NCI-H524 (cell line): Measurements from ENCODE around the gene TCP11X1.
"Not testable (repeated sequence)": the region's sequence is repeated elsewhere in the genome, so short reads cannot be mapped to it uniquely, and the experiment has no call there.

Experiments
- DNase-seq, 2 experiments: peaks; one replicate each; lab custom pipeline; 2025; lab: John Stamatoyannopoulos, UW

TCP11X1 gene

DNA sequence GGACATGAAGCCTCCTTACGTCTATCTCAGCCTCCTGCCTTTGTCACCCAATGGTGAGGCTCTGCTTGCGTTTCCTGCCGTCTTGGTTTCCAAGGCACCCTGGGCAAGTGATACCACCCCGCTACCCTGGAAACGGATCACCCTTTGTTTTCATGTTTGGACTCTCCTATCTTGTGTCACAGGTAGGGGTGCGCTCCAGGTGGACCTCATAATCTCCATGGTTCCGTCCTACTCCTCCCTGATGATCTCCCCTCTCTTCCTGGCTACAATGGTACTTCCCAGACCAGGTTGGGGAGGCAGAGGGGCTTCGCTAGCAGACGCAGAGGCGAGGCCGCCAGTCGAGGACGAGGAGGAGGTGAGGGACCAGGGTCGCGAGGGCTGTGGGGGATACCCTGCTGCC is at the start of gene TCP11X1:
Gene TCP11X1 (plus strand): TSS at position 316 of the 400 bp plus-strand sequence.
- not testable (repeated sequence) for DNase-seq

- DNase-seq, result no peak
These were observed 29.0 kb upstream of the TCP11X1 start for GRCh38 chrX:102185967-102186720.

- not testable (repeated sequence) for DNase-seq
These were observed 7.2 kb upstream of the TCP11X1 start for GRCh38 chrX:102207940-102208339.

- DNase-seq, result not testable (repeated sequence)
These were observed 1.4 kb downstream of the TCP11X1 start for GRCh38 chrX:102216497-102216896.

GRCh38 chrX:102235678-102236077 is 20.6 kb downstream of the TCP11X1 start:
- DNase-seq, result not testable (repeated sequence)

DNA sequence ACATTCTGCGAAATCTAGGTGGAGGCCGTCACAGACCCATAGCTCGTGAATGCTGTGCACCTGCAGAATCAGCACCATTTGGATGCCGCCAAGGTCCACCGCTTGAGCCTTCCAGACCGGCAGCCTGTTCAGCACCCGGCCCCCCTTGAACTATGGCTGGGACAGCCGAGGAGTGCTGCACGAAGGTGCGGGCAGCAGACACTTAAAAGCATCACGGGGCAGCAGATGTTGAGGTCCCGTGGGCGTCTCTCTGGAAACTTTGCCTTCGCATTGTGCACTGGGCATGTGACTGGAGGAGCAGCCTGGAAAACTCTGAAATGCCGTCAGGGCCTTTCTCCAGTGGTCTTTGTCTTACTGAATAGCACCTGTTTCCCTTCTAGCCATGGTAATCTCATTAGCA is 25.2 kb downstream of the TCP11X1 start:
- DNase-seq, result not testable (repeated sequence)

DNA sequence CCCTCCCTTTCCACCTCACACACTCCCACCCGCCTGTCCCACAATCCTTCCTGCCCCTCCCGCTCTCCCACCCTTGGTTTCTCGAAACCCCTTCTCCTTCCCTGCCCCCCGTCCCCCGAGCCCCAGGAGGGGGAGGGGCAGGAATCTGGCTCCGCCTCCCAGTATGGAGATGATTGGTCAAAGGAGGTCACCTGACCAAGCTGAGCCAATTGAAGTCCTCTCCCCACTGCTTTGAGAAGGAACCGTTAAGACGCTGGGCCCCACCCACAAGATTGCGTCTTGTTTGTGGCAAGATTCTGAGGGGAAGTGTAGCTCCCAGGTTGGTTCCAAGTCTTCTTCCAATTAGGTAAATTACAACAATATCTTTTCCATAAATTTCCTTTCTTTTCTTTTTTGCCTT is 31.8 kb downstream of the TCP11X1 start, which contains the start of gene NXF2:
Gene NXF2 (plus strand): TSS at position 275 of the 400 bp plus-strand sequence. CDS start 59,912 bp downstream, outside the sequence.
- not testable (repeated sequence) for DNase-seq

- not testable (repeated sequence) for DNase-seq
These were observed 57.1 kb downstream of the TCP11X1 start for GRCh38 chrX:102272231-102272630.
